Suprapubic skin (tissue), 3 donors: ENCODE data around the gene E4F1.

Experiments used
- EP300 ChIP-seq: sonication (generic); formaldehyde crosslinking; IDR thresholded peaks from one replicate; pipeline ENCODE4 v1.6.1; 2017; ENCODE audit warnings: antibody characterized with exemption
- TF ChIP-seq, protein P1 (sequence below), 2 donors: fragments of 200-600 bp in 1 of 2; fragments of 450-650 bp in 1 of 2; sonication (generic) in 1 of 2; IDR thresholded peaks; one replicate each; pipeline ENCODE4 v1.5.1; 2016 to 2019; ENCODE audit warnings: antibody characterized with exemption in 2 of 2, mild to moderate bottlenecking in 1 of 2, moderate library complexity in 1 of 2

GRCh38 chr16:2235234-2235651 is 11.9 kb downstream of the E4F1 start:
- TF ChIP-seq, protein P1, sequence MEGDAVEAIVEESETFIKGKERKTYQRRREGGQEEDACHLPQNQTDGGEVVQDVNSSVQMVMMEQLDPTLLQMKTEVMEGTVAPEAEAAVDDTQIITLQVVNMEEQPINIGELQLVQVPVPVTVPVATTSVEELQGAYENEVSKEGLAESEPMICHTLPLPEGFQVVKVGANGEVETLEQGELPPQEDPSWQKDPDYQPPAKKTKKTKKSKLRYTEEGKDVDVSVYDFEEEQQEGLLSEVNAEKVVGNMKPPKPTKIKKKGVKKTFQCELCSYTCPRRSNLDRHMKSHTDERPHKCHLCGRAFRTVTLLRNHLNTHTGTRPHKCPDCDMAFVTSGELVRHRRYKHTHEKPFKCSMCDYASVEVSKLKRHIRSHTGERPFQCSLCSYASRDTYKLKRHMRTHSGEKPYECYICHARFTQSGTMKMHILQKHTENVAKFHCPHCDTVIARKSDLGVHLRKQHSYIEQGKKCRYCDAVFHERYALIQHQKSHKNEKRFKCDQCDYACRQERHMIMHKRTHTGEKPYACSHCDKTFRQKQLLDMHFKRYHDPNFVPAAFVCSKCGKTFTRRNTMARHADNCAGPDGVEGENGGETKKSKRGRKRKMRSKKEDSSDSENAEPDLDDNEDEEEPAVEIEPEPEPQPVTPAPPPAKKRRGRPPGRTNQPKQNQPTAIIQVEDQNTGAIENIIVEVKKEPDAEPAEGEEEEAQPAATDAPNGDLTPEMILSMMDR (IDR thresholded peaks at IDR 0.05) = no peak
- no peak for TF ChIP-seq EP300
